Neural progenitor cell (in vitro differentiated cells): ENCODE data around the gene CDCA3. TPM values are rescaled to one million over a fixed set of nuclear protein-coding genes. Genes with fewer than 3 reads are reported as not detected.

Source experiments
- DNase-seq: peaks from one replicate; pipeline ENCODE4 v3.0.0-alpha.2; 2016; ENCODE audit warnings: low spot score
- H2AFZ ChIP-seq: fragments of 200-600 bp; sonication (generic); replicated peaks from 2 replicates; pipeline ENCODE4 v1.6.1; 2016; ENCODE audit warnings: antibody characterized with exemption
- H3F3A ChIP-seq: fragments of 200-600 bp; sonication (generic); 2 replicates; pipeline ENCODE4 v1.6.1; 2016; ENCODE audit warnings: antibody characterized with exemption, low read depth
- H3K27ac ChIP-seq: fragments of 200-600 bp; sonication (generic); 2 replicates; pipeline ENCODE4 v1.5.1; 2016; ENCODE audit warnings: mild to moderate bottlenecking
- H3K27me3 ChIP-seq: fragments of 200-600 bp; sonication (generic); 2 replicates; pipeline ENCODE4 v1.6.1; 2016; ENCODE audit warnings: mild to moderate bottlenecking, moderate library complexity
- H3K36me3 ChIP-seq: fragments of 200-600 bp; sonication (generic); 2 replicates; pipeline ENCODE4 v1.5.1; 2016
- H3K4me1 ChIP-seq: fragments of 200-600 bp; sonication (generic); 2 replicates; pipeline ENCODE4 v1.6.1; 2016; ENCODE audit warnings: mixed run types
- H3K4me2 ChIP-seq: fragments of 200-600 bp; sonication (generic); 2 replicates; pipeline ENCODE4 v1.6.1; 2016
- H3K4me3 ChIP-seq: fragments of 200-600 bp; sonication (generic); 2 replicates; pipeline ENCODE4 v1.5.1; 2016
- H3K79me2 ChIP-seq: fragments of 200-600 bp; sonication (generic); 2 replicates; pipeline ENCODE4 v1.6.1; 2016; ENCODE audit warnings: low read depth
- H3K9ac ChIP-seq: fragments of 200-600 bp; sonication (generic); 2 replicates; pipeline ENCODE4 v1.6.1; 2016
- H3K9me3 ChIP-seq: fragments of 200-600 bp; sonication (generic); 2 replicates; pipeline ENCODE4 v1.5.1; 2016; ENCODE audit warnings: low read depth
- H4K20me1 ChIP-seq: fragments of 200-600 bp; sonication (generic); 2 replicates; pipeline ENCODE4 v1.6.1; 2016; ENCODE audit warnings: low read depth
- H3K27ac Mint-ChIP-seq: 3 replicates; pipeline ENCODE4 v1.8.0; 2021; ENCODE audit warnings: mixed read lengths
- H3K27me3 Mint-ChIP-seq: 2 replicates; pipeline ENCODE4 v1.8.0; 2022; ENCODE audit warnings: low read depth, mild to moderate bottlenecking, inconsistent platforms, moderate library complexity, mixed read lengths; ENCODE audit not compliant: insufficient read depth
- H3K36me3 Mint-ChIP-seq: 3 replicates; pipeline ENCODE4 v1.8.0; 2021; ENCODE audit warnings: mixed read lengths
- H3K4me1 Mint-ChIP-seq: 3 replicates; pipeline ENCODE4 v1.8.0; 2021; ENCODE audit warnings: mixed read lengths
- H3K4me3 Mint-ChIP-seq: 3 replicates; pipeline ENCODE4 v1.8.0; 2021; ENCODE audit warnings: mild to moderate bottlenecking, moderate library complexity, mixed read lengths
- H3K9me3 Mint-ChIP-seq: 3 replicates; pipeline ENCODE4 v1.8.0; 2020; ENCODE audit warnings: mixed read lengths
- EZH2 ChIP-seq: fragments of 200-600 bp; sonication (generic); IDR thresholded peaks from 2 replicates; pipeline ENCODE4 v1.6.1; 2017; ENCODE audit warnings: antibody characterized with exemption, mild to moderate bottlenecking, moderate library complexity
- EZH2phosphoT487 ChIP-seq: fragments of 200-600 bp; sonication (generic); IDR thresholded peaks from 2 replicates; pipeline ENCODE4 v1.6.1; 2017; ENCODE audit warnings: antibody characterized with exemption
- total RNA-seq: library from RNA; depleted of rRNA; stranded (reverse); fragments of >200 nt; gene quantifications from 2 replicates; pipeline ENCODE4 v1.2.3, GENCODE V29; 2015; ENCODE audit warnings: low replicate concordance
- TF ChIP-seq, protein P1 (sequence below): fragments of 200-600 bp; sonication (generic); IDR thresholded peaks from 2 replicates; pipeline ENCODE4 v1.5.1; 2017; ENCODE audit warnings: antibody characterized with exemption, mild to moderate bottlenecking

Gene CDCA3
- total RNA-seq, 1 donor from 2014 or later: 62.1 TPM

DNA sequence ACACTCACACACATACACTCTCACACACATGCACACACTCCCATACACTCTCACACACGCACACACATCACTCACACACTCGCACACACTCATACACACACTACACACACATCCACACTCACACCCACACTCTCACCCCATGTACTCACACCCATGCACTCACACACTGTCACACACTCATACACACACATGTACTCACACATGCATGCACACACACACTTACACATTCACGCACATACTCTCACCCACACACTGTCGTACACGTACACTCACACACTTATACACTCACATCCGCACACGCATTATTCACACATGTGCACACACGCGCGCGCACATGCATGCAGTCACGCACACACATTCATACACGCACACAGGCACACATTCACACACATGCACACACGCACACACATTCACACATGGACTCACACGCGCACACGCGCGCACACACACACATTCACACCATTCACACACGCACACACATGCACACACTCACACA, 33.4 kb downstream of the CDCA3 start:
- Histone ChIP-seq H3K4me3 (no peak overlapping the region), H3K36me3 (no peaks in the 10 kb centered on the region), H3F3A (peaks cover 45% of the 10 kb centered on the region), H2AFZ (no peak overlapping the region), H4K20me1 (no peaks in the 10 kb centered on the region), H3K9me3 (no peaks in the 10 kb centered on the region), H3K4me2 (peak overlapping the region; percentile 89), H3K4me1 (peaks cover 43% of the 10 kb centered on the region), H3K9ac (no peak overlapping the region), H3K27ac (no peak overlapping the region), H3K79me2 (no peaks in the 10 kb centered on the region), H3K27me3 (no peaks in the 10 kb centered on the region)
- H3K36me3 Mint-ChIP-seq: no peaks in the 10 kb centered on the region
- TF ChIP-seq EZH2phosphoT487: no peak
- TF ChIP-seq, protein P1, sequence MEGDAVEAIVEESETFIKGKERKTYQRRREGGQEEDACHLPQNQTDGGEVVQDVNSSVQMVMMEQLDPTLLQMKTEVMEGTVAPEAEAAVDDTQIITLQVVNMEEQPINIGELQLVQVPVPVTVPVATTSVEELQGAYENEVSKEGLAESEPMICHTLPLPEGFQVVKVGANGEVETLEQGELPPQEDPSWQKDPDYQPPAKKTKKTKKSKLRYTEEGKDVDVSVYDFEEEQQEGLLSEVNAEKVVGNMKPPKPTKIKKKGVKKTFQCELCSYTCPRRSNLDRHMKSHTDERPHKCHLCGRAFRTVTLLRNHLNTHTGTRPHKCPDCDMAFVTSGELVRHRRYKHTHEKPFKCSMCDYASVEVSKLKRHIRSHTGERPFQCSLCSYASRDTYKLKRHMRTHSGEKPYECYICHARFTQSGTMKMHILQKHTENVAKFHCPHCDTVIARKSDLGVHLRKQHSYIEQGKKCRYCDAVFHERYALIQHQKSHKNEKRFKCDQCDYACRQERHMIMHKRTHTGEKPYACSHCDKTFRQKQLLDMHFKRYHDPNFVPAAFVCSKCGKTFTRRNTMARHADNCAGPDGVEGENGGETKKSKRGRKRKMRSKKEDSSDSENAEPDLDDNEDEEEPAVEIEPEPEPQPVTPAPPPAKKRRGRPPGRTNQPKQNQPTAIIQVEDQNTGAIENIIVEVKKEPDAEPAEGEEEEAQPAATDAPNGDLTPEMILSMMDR: no peak
- TF ChIP-seq EZH2: no peak
- H3K4me3 Mint-ChIP-seq: peak overlapping the region; percentile 4
- no peak for DNase-seq
- no peaks in the 10 kb centered on the region for H3K9me3 Mint-ChIP-seq
- H3K27me3 Mint-ChIP-seq: peaks cover 9% of the 10 kb centered on the region
- peak overlapping the region; percentile 58 for H3K27ac Mint-ChIP-seq
- peaks cover 53% of the 10 kb centered on the region for H3K4me1 Mint-ChIP-seq

DNA sequence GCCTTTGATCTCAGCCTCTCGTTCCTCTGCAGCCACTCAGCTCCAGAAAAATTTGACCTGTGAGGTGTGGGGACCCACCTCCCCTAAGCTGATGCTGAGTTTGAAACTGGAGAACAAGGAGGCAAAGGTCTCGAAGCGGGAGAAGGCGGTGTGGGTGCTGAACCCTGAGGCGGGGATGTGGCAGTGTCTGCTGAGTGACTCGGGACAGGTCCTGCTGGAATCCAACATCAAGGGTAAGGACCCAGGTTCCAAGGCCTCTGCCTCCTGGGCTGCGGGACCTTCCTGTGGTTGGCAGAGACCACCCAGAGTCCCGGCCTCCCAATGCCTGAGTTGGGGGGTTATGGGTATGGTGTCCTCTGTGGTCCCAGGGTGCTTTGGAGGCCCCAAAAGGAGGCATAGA, 34.0 kb downstream of the CDCA3 start:
- Histone ChIP-seq H3F3A (peaks cover 39% of the 10 kb centered on the region), H3K27me3 (no peaks in the 10 kb centered on the region), H3K27ac (no peak overlapping the region), H3K36me3 (no peaks in the 10 kb centered on the region), H3K4me1 (peaks cover 37% of the 10 kb centered on the region), H3K9me3 (no peaks in the 10 kb centered on the region), H3K9ac (no peak overlapping the region), H3K79me2 (no peaks in the 10 kb centered on the region), H2AFZ (no peak overlapping the region), H4K20me1 (no peaks in the 10 kb centered on the region), H3K4me3 (no peak overlapping the region), H3K4me2 (no peak overlapping the region)
- H3K4me3 Mint-ChIP-seq: peak overlapping the region; percentile 67
- H3K27ac Mint-ChIP-seq: no peak overlapping the region
- TF ChIP-seq EZH2: no peak
- TF ChIP-seq EZH2phosphoT487: no peak
- TF ChIP-seq, protein P1: no peak
- peaks cover 47% of the 10 kb centered on the region for H3K4me1 Mint-ChIP-seq
- H3K9me3 Mint-ChIP-seq: no peaks in the 10 kb centered on the region
- no peak for DNase-seq
- no peaks in the 10 kb centered on the region for H3K36me3 Mint-ChIP-seq
- peaks cover 11% of the 10 kb centered on the region for H3K27me3 Mint-ChIP-seq

DNA sequence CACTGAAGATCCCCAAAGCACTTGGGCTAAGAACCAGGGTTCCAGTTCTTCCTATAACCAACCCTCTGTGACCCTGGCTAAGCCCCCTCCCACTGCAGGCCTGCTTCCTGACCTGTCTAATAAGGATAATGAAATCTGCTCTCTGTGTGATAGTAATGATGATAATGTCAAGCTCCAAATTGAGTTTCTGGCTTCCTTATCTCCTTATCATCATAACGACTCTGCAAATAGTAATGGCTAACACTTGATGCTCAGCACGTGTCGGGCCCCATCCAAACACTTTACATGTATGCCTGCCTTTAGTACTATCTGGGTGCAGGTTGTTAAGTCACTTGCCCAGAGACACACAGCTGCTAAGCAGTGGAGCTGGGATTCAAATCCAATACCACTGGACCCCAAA, 34.5 kb downstream of the CDCA3 start:
- no peaks in the 10 kb centered on the region for H4K20me1 ChIP-seq
- no peak overlapping the region for H3K4me2 ChIP-seq
- H3K9me3 ChIP-seq: no peaks in the 10 kb centered on the region
- H3K9ac ChIP-seq: no peak overlapping the region
- DNase-seq: no peak
- H3K4me3 Mint-ChIP-seq: peak overlapping the region; percentile 67
- H3K4me1 ChIP-seq: peaks cover 34% of the 10 kb centered on the region
- H3K36me3 ChIP-seq: no peaks in the 10 kb centered on the region
- H3K27ac Mint-ChIP-seq: no peak overlapping the region
- H3K4me3 ChIP-seq: no peak overlapping the region
- H3K27me3 Mint-ChIP-seq: peaks cover 12% of the 10 kb centered on the region
- no peaks in the 10 kb centered on the region for H3K79me2 ChIP-seq
- H3K27ac ChIP-seq: no peak overlapping the region
- no peak for TF ChIP-seq EZH2
- TF ChIP-seq EZH2phosphoT487: no peak
- TF ChIP-seq, protein P1: no peak
- no peaks in the 10 kb centered on the region for H3K27me3 ChIP-seq
- no peaks in the 10 kb centered on the region for H3K36me3 Mint-ChIP-seq
- H3K4me1 Mint-ChIP-seq: peaks cover 43% of the 10 kb centered on the region
- no peaks in the 10 kb centered on the region for H3K9me3 Mint-ChIP-seq
- no peak overlapping the region for H2AFZ ChIP-seq
- peaks cover 34% of the 10 kb centered on the region for H3F3A ChIP-seq
